ENCODE results near the gene DENND1A.

Gene DENND1A

GRCh38 chr9:123678878-123679329 lies 251.0 kb downstream of the DENND1A start:
- no peaks in the 10 kb centered on the region for H3K27me3 ChIP-seq
- no peak overlapping the region for H3K4me3 ChIP-seq
- TF ChIP-seq CTCF (IDR thresholded peaks at IDR 0.05): no peak
- intact Hi-C loops (cut with DNase I; ENCODE audit: low total_unique reads): no loop called here
- H3K4me1 ChIP-seq: peaks cover 0 to 16% (median 8%) of the 10 kb centered on the region in 4 donors
- H3K36me3 ChIP-seq: peaks cover 0 to under 1% (median 0%) of the 10 kb centered on the region in 3 donors
- no peak for DNase-seq
- no peak overlapping the region for H3K27ac ChIP-seq
- peaks cover 0 to 2% (median 0%) of the 10 kb centered on the region in 3 donors for H3K9me3 ChIP-seq

GRCh38 chr9:123678038-123678877 lies 251.7 kb downstream of the DENND1A start:
- no peak overlapping the region for H3K27ac ChIP-seq
- no peak overlapping the region for H3K4me3 ChIP-seq
- TF ChIP-seq CTCF (IDR thresholded peaks at IDR 0.05): no peak
- peaks cover 0 to 2% (median 0%) of the 10 kb centered on the region in 3 donors for H3K9me3 ChIP-seq
- H3K36me3 ChIP-seq: peaks cover 0 to 6% (median 0%) of the 10 kb centered on the region in 3 donors
- H3K4me1 ChIP-seq: peaks cover 0 to 16% (median 8%) of the 10 kb centered on the region in 4 donors
- DNase-seq: no peak
- H3K27me3 ChIP-seq: no peaks in the 10 kb centered on the region
- intact Hi-C loops (cut with DNase I; ENCODE audit: low total_unique reads): no loop called here

GRCh38 chr9:123676869-123677268 lies 253.1 kb downstream of the DENND1A start:
- Histone ChIP-seq H3K27me3 (no peaks in the 10 kb centered on the region), H3K27ac (no peak overlapping the region), H3K9me3 (peaks cover 0 to 7% (median 0%) of the 10 kb centered on the region in 3 donors), H3K4me1 (peaks cover 0 to 16% (median 8%) of the 10 kb centered on the region in 4 donors), H3K4me3 (no peak overlapping the region), H3K36me3 (peaks cover 0 to 9% (median 0%) of the 10 kb centered on the region in 3 donors)
- intact Hi-C loops (cut with DNase I; ENCODE audit: low total_unique reads): no loop called here
- DNase-seq: no peak
- no peak for TF ChIP-seq CTCF (IDR thresholded peaks at IDR 0.05)

GRCh38 chr9:123669346-123669745 lies 260.6 kb downstream of the DENND1A start:
- Histone ChIP-seq H3K36me3 (peaks cover 13 to 43% (median 26%) of the 10 kb centered on the region in 3 donors), H3K9me3 (peaks cover 0 to 22% (median 0%) of the 10 kb centered on the region in 3 donors), H3K27me3 (no peaks in the 10 kb centered on the region), H3K4me1 (no peaks in the 10 kb centered on the region), H3K4me3 (no peak overlapping the region), H3K27ac (no peak overlapping the region)
- no peak for DNase-seq
- intact Hi-C loops (cut with DNase I; ENCODE audit: low total_unique reads): no loop called here
- TF ChIP-seq CTCF (IDR thresholded peaks at IDR 0.05): no peak

- intact Hi-C loops (cut with DNase I; ENCODE audit: low total_unique reads): no loop called here
- Histone ChIP-seq H3K27ac (no peak overlapping the region), H3K4me3 (no peak overlapping the region), H3K36me3 (peaks cover 7 to 44% (median 29%) of the 10 kb centered on the region in 3 donors), H3K27me3 (no peaks in the 10 kb centered on the region), H3K9me3 (peaks cover 0 to 29% (median 0%) of the 10 kb centered on the region in 3 donors), H3K4me1 (no peaks in the 10 kb centered on the region)
- TF ChIP-seq CTCF (IDR thresholded peaks at IDR 0.05): no peak
- DNase-seq: no peak
Measured at GRCh38 chr9:123663529-123663928, 266.4 kb downstream of the DENND1A start.

Measured in tibial artery (tissue), 4 donors.